Endodermal cell (in vitro differentiated cells): ENCODE data around the gene TCF4. TPM values are rescaled to one million over a fixed set of nuclear protein-coding genes. Genes with fewer than 3 reads are reported as not detected.

Source experiments
- DNase-seq: peaks from one replicate; pipeline ENCODE4 v3.0.0-alpha.2; 2017
- H3K27ac ChIP-seq: 2 replicates; pipeline ENCODE4 v1.5.1; 2013; ENCODE audit warnings: mild to moderate bottlenecking, low read depth, low read length, moderate library complexity
- H3K27me3 ChIP-seq: 2 replicates; pipeline ENCODE4 v1.6.1; 2013; ENCODE audit warnings: mild to moderate bottlenecking, low read length, moderate library complexity; ENCODE audit not compliant: insufficient read depth, control insufficient read depth, poor library complexity, severe bottlenecking
- H3K36me3 ChIP-seq: 2 replicates; pipeline ENCODE4 v1.7.0; 2013; ENCODE audit warnings: mild to moderate bottlenecking, low read length, moderate library complexity; ENCODE audit not compliant: control insufficient read depth, insufficient read depth
- H3K4me1 ChIP-seq: one replicate; pipeline ENCODE4 v1.7.0; 2013; ENCODE audit warnings: low read length; ENCODE audit not compliant: control insufficient read depth, insufficient read depth
- H3K4me3 ChIP-seq: 2 replicates; pipeline ENCODE4 v1.5.1; 2013; ENCODE audit warnings: mild to moderate bottlenecking, low read length, moderate library complexity
- H3K9ac ChIP-seq: 2 replicates; pipeline ENCODE4 v1.6.1; 2013; ENCODE audit warnings: mild to moderate bottlenecking, low read length, moderate library complexity; ENCODE audit not compliant: poor library complexity, severe bottlenecking; ENCODE audit errors: extremely low read depth
- H3K9me3 ChIP-seq: 2 replicates; pipeline ENCODE4 v1.6.1; 2013; ENCODE audit warnings: mild to moderate bottlenecking, low read length, moderate library complexity; ENCODE audit not compliant: control insufficient read depth
- H3K27ac Mint-ChIP-seq: 2 replicates; pipeline ENCODE4 v1.8.0; 2020; ENCODE audit warnings: mixed read lengths
- H3K27me3 Mint-ChIP-seq: 2 replicates; pipeline ENCODE4 v1.8.0; 2021; ENCODE audit warnings: mild to moderate bottlenecking, mixed read lengths; ENCODE audit not compliant: insufficient read depth
- H3K36me3 Mint-ChIP-seq: 2 replicates; pipeline ENCODE4 v1.8.0; 2020; ENCODE audit warnings: low read depth, mixed read lengths
- H3K4me1 Mint-ChIP-seq: 2 replicates; pipeline ENCODE4 v1.8.0; 2020; ENCODE audit warnings: mixed read lengths
- H3K4me3 Mint-ChIP-seq: 2 replicates; pipeline ENCODE4 v1.8.0; 2020; ENCODE audit warnings: mild to moderate bottlenecking, moderate library complexity, mixed read lengths
- H3K9me3 Mint-ChIP-seq: 2 replicates; pipeline ENCODE4 v1.8.0; 2020; ENCODE audit warnings: mild to moderate bottlenecking, mixed read lengths
- WGBS, 2 experiments: methylation state at CpG; one replicate each; pipeline versions ENCODE4 v1.1.5 to v1.1.7; 2013; ENCODE audit warnings: missing lambda C conversion rate in 2 of 2, mixed read lengths in 1 of 2; ENCODE audit not compliant: insufficient coverage in 1 of 2, insufficient read length in 1 of 2; 5-methylcytosine and 5-hydroxymethylcytosine counted together
- total RNA-seq, 2 donors: library from RNA; stranded (reverse); fragmentation: NEBNext Ultra II Directional in 1 of 2; extraction: Animal tissue kit (Norgen Biotek cat#: 25700) in 1 of 2; gene quantifications; 2 replicates in 1 of 2; 3 replicates in 1 of 2; pipeline ENCODE4 v1.2.1, GENCODE V29; 2021
- TF ChIP-seq, protein P1 (sequence below): fragments of 200-600 bp; sonication (generic); conservative IDR thresholded peaks from 2 replicates; pipeline ENCODE4 v1.5.0; 2021; ENCODE audit warnings: antibody characterized with exemption, mild to moderate bottlenecking

Gene TCF4
- total RNA-seq, 2 donors from 2014 or later = 40.4 to 58.5 TPM

DNA sequence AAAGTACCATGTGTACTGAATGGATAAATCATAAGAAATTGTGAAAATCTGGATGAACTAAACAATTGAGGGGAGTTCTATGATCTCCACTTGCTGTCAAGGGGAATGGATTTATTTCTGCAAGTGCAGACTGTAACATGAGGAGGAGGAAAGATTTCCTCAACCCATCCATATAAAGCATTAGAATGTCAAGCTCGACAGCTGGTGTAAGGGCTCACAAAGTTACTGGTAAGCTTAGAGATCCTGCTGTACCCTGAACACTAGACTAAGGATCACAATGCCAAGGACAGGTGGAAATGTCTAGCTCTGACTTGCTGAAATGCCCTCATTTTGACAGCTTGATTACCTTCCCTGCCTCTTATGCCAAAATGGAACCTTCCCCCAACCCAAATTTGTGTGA lies 125.3 kb downstream of the TCF4 start:
- Mint-ChIP-seq H3K27me3 (no peaks in the 10 kb centered on the region), H3K9me3 (no peaks in the 10 kb centered on the region), H3K27ac (no peak overlapping the region), H3K36me3 (peaks cover 3% of the 10 kb centered on the region), H3K4me3 (no peak overlapping the region), H3K4me1 (peaks cover 38% of the 10 kb centered on the region)
- TF ChIP-seq, protein P1, sequence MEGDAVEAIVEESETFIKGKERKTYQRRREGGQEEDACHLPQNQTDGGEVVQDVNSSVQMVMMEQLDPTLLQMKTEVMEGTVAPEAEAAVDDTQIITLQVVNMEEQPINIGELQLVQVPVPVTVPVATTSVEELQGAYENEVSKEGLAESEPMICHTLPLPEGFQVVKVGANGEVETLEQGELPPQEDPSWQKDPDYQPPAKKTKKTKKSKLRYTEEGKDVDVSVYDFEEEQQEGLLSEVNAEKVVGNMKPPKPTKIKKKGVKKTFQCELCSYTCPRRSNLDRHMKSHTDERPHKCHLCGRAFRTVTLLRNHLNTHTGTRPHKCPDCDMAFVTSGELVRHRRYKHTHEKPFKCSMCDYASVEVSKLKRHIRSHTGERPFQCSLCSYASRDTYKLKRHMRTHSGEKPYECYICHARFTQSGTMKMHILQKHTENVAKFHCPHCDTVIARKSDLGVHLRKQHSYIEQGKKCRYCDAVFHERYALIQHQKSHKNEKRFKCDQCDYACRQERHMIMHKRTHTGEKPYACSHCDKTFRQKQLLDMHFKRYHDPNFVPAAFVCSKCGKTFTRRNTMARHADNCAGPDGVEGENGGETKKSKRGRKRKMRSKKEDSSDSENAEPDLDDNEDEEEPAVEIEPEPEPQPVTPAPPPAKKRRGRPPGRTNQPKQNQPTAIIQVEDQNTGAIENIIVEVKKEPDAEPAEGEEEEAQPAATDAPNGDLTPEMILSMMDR = no peak
- Histone ChIP-seq H3K27ac (no peak overlapping the region), H3K4me1 (no peaks in the 10 kb centered on the region), H3K27me3 (no peaks in the 10 kb centered on the region), H3K9ac (no peak overlapping the region), H3K4me3 (no peak overlapping the region), H3K36me3 (no peaks in the 10 kb centered on the region), H3K9me3 (no peaks in the 10 kb centered on the region)
- no peak for DNase-seq
- 85 to 86% methylated on average over 1 of the region's 1 CpG for WGBS, 2 experiments

DNA sequence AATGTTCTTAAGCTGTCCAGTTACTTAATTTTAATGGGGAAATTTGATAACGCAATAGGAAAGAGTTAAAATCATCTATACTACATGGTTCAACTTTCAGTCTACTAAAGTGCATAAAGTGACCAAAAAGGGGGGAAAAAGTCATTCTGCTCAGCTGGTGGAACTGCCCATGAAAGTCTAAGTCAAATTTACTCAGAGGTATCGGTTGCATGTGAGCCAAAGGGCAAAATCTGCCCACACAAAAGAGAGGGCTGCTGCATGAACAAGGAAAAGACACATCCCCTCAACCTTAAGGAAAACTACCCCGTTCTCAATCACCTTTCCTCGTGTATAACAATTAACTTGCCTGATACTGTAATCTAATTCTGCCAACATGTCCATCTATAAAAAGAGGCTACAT lies 126.1 kb downstream of the TCF4 start:
- no peaks in the 10 kb centered on the region for H3K27me3 ChIP-seq
- H3K27ac ChIP-seq = no peak overlapping the region
- H3K9ac ChIP-seq = no peak overlapping the region
- no peak for DNase-seq
- H3K9me3 Mint-ChIP-seq = no peaks in the 10 kb centered on the region
- H3K36me3 Mint-ChIP-seq = peaks cover 3% of the 10 kb centered on the region
- no peak overlapping the region for H3K4me3 ChIP-seq
- no peak overlapping the region for H3K4me3 Mint-ChIP-seq
- H3K4me1 Mint-ChIP-seq = peaks cover 32% of the 10 kb centered on the region
- H3K27me3 Mint-ChIP-seq = no peaks in the 10 kb centered on the region
- 83 to 89% methylated on average over 2 to 4 of the region's 4 CpGs for WGBS, 2 experiments
- H3K27ac Mint-ChIP-seq = no peak overlapping the region
- TF ChIP-seq, protein P1 = no peak
- H3K36me3 ChIP-seq = no peaks in the 10 kb centered on the region
- no peaks in the 10 kb centered on the region for H3K9me3 ChIP-seq
- H3K4me1 ChIP-seq = no peaks in the 10 kb centered on the region

DNA sequence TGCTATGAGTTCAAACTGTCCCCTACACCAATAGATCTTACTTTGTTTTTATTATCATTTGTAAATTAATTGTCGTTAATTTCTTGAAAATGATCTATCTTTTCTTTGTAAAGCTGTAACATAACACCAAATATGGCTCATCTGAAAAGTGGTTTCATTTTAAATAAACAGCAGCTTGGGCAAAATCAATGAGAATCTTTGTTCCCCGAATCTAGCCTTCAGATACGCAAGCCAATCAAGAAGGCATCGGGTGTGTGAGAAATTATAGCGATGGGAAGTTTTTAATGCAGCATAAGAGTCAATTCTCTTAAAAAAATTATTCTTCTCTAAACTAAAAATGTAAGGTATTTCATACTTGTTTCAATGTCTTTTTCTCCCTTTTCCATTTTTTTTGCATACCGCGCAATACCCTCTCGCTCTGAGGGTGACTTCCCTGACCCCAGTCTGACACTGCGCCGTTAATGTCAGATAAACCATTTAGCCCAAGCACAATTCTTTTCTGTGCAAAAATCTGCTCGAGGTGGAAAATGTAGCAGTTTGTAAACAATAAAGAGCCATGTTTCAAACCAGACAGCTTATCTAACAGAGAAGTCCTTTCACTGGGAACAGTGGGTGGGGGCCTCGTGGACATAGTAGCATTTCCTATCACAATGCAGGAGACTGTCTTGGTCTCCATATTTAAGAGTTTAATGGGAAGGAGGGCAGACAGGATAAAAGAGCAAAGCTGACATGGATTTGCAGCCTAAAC lies 129.4 kb downstream of the TCF4 start:
- Histone ChIP-seq H3K4me3 (no peak overlapping the region), H3K27ac (peak overlapping the region; percentile 76)
- 73 to 91% methylated on average over 5 to 11 of the region's 12 CpGs for WGBS, 2 experiments

More for the DNA sequence above, 129.4 kb downstream of the TCF4 start:
- H3K27me3 Mint-ChIP-seq = no peaks in the 10 kb centered on the region
- peak overlapping the region; percentile 70 for H3K27ac Mint-ChIP-seq
- TF ChIP-seq, protein P1 = no peak
- Histone ChIP-seq H3K27me3 (no peaks in the 10 kb centered on the region), H3K9ac (no peak overlapping the region), H3K9me3 (no peaks in the 10 kb centered on the region), H3K36me3 (no peaks in the 10 kb centered on the region), H3K4me1 (no peaks in the 10 kb centered on the region)
- H3K4me1 Mint-ChIP-seq = peaks cover 25% of the 10 kb centered on the region
- H3K9me3 Mint-ChIP-seq = no peaks in the 10 kb centered on the region
- H3K4me3 Mint-ChIP-seq = no peak overlapping the region
- DNase-seq = no peak
- peaks cover 3% of the 10 kb centered on the region for H3K36me3 Mint-ChIP-seq
